ENCODE results near the gene ARVCF.

The ARVCF gene

DNA sequence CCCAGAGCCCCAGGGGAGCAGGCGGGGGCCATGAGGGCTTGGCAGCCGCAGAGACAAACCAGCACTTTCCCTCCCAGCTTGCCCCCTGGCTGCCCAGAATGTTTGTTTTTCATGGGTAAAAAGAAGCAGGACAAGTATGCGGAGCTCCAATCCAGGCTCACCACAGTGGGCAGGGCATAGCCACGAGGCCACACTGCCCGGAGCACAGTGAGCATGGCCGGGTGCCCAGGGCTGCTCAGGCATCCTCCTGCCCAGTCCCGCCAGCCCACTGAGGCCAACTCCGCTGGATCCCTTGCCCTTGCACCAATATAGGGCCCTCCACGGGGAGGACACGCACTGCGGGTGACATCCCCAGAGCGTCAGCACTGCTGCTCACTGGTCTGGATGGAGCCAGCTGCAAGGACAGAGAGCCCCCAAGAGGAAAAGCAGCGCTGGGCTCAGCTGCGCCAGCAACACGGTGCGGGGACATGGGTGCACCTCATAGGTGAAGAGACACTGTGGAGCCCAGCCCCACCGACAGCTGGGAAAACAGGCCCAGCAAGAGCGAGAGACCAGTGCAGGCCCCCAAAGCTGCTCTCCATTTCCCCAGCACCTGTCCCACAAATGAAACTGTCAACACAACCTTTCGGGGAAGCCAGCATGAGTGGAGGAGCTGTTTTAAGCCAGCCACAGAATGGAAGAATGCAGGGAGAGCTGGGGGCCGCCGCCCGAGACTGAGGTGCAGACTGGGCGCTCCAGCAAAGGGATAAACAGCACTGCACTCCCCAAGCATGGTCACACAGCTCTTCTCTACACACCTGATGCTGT lies 24.8 kb downstream of the ARVCF start:
- Mint-ChIP-seq H3K27me3 (no peaks in the 10 kb centered on the region), H3K4me1 (no peaks in the 10 kb centered on the region), H3K9me3 (no peaks in the 10 kb centered on the region), H3K4me3 (no peak overlapping the region), H3K27ac (no peak overlapping the region)
- DNase-seq, result no peak
- no peak for ATAC-seq

DNA sequence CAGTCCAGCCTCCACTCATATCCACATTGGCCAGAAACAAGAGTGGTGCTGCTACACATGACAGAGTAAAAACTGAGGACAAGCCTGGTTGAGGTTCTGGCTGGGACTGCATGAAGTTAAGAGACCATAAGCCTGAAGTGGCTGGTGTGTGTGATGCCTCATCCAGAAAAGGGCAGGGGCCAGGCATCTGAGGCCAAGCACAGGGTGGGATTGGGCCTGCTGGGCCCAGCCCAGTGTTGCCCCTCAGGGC lies 25.3 kb downstream of the ARVCF start:
- no peak overlapping the region for H3K27ac Mint-ChIP-seq
- H3K27me3 Mint-ChIP-seq, result no peaks in the 10 kb centered on the region
- H3K4me1 Mint-ChIP-seq, result no peaks in the 10 kb centered on the region
- no peaks in the 10 kb centered on the region for H3K9me3 Mint-ChIP-seq
- no peak overlapping the region for H3K4me3 Mint-ChIP-seq
- ATAC-seq (no peak), DNase-seq (no peak)

DNA sequence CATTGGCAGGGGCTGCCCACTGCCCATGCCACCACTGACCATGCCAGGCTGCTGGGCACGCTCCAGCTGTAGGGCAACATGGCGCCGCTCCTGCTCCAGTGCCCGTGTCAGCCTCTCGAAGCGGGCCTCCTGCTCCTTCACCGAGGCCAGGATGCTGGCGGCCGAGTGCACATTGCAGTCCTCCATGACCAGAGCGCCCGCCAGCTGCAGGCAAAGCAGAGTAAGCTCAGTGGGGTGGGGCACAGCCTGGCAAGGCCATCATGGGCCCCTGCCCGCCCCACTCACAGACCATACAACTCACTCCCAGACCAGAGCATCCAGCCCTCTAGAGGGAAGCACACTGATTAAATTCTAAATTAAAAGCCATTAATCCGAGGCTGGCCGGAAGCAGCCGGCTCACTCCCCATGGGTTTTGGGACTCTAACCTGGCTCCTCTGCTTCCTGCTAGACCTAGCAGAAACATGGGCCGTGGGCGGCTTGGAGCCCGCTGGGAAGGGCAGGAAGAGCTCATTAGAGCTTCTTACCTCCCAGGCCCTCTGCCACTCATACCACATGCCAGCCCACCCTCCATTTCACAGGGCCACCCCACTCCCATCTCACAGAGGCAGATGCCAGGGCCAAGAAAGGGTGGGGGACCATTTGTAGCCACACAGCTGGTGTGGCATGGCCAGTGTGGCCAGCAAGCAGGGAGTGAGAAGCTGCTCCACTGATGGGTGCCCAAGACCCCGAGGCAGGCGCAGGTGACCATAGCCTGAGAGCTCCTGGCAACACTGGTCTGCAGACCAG lies 25.8 kb downstream of the ARVCF start:
- H3K27me3 Mint-ChIP-seq, result peaks cover 2% of the 10 kb centered on the region
- no peaks in the 10 kb centered on the region for H3K9me3 Mint-ChIP-seq
- H3K4me3 Mint-ChIP-seq, result no peak overlapping the region
- no peaks in the 10 kb centered on the region for H3K4me1 Mint-ChIP-seq
- H3K27ac Mint-ChIP-seq, result no peak overlapping the region
- DNase-seq, result no peak
- no peak for ATAC-seq

DNA sequence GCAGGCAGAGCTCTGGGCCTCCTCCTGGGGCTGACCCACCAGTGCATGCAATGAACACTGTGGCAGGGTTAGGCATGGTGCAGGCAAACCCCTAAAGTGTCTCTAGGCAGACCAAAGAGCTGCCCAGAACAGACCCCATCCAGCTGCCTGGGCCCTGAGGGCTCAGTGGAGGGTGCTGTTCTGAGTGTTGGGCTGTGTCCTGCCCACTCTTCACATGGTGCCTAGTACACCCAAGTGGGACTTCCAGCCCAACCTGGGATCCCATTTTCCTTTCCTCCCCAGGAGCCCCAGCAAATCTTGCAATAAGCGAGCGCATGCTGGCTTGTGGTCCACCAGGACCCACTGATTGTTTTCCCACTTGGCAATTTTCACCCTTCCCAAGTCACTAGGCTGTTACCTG lies 26.4 kb downstream of the ARVCF start:
- ATAC-seq (no peak), DNase-seq (no peak)
- Mint-ChIP-seq H3K4me1 (no peaks in the 10 kb centered on the region), H3K27ac (no peak overlapping the region), H3K9me3 (no peaks in the 10 kb centered on the region), H3K27me3 (peaks cover 9% of the 10 kb centered on the region), H3K4me3 (no peak overlapping the region)

DNA sequence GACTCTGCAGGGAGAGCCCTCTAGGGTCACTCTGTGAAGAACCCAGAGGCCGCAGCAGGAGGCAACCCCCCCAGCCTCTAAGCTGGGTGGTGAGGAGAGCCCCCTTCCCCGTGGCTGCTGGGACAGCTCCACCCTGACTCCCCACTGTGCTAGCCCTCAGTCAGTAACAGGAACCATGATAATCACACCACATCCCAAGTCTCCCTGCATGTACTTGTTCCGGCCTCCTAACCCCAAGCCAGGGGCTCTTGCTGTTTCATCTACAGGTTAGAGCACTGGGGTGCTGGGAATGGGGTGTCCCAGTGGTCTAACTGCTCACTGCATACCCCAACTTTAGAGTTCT lies 26.9 kb downstream of the ARVCF start:
- no peak overlapping the region for H3K4me3 Mint-ChIP-seq

DNA sequence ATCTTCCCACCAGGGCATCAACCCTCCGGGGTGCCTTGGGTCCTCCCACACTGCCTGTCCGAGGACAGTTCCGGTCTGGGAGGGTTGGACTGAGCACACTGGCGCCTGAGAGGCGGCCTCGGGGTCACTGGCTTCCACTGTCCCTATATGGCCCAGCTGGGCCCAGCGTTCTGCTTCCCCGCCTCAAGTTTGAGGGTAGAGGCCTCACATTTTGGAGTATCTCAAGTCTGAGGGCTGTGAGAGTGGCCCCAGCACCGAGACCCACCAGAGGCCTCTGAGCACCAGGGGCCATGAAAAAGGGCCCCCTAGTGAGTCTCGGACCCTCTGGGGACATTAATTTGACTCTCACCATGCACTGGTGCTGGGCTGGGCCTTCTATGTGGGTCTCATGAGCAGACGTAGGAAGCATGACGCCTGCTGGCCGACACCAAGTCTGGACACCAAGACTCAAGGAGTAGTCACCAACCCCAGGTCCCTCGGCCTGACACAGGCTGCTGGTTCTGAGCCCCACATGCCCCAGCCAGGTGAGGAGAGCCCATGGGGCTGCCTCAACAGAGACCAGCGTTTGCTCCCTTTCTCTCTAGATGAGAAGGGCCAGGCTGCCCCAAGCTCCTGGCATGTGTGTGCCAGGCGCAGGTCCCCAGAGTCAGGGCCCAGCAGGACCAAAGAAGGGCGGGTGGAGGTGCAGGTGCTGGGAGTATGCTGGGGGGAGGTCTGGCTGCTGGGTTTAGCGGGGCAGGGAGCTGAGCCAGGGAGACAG lies 27.5 kb downstream of the ARVCF start:
- ATAC-seq (no peak), DNase-seq (no peak)
- no peak overlapping the region for H3K27ac Mint-ChIP-seq
- H3K4me1 Mint-ChIP-seq, result no peaks in the 10 kb centered on the region
- H3K9me3 Mint-ChIP-seq, result no peaks in the 10 kb centered on the region
- H3K27me3 Mint-ChIP-seq, result peaks cover 13% of the 10 kb centered on the region
- H3K4me3 Mint-ChIP-seq, result no peak overlapping the region

More for the DNA sequence above, 26.9 kb downstream of the ARVCF start:
- no peak overlapping the region for H3K27ac Mint-ChIP-seq
- no peaks in the 10 kb centered on the region for H3K9me3 Mint-ChIP-seq
- ATAC-seq (no peak), DNase-seq (no peak)
- H3K27me3 Mint-ChIP-seq, result peaks cover 13% of the 10 kb centered on the region
- no peaks in the 10 kb centered on the region for H3K4me1 Mint-ChIP-seq

DNA sequence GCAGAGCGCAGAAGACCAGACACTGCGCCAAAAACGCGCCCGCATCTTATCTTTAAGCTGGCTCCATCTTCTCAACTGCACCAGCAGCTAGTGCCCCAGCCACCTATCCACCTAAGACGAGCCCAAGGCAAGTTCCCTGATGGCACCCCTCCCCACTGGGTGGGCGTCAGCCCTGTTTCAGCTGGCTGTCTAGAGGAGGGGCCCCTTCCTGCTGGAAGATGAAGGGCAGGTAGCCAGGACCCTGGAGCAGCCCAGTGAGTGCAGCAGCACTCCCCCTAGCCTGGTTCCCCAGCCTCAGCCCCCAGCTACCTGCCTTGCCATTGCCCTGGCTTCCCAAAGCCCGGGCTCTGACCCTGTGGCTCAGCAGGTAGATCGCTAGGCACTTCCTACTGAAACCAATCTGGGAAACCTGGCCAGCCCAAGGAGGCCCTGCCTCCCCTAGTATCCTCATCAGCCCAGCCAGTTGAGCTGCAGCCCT lies 28.3 kb downstream of the ARVCF start:
- Mint-ChIP-seq H3K4me1 (no peaks in the 10 kb centered on the region), H3K27me3 (peaks cover 13% of the 10 kb centered on the region), H3K9me3 (no peaks in the 10 kb centered on the region), H3K4me3 (peak overlapping the region in 1 of 2 donors; percentile 58), H3K27ac (no peak overlapping the region)
- no peak for DNase-seq
- no peak for ATAC-seq

DNA sequence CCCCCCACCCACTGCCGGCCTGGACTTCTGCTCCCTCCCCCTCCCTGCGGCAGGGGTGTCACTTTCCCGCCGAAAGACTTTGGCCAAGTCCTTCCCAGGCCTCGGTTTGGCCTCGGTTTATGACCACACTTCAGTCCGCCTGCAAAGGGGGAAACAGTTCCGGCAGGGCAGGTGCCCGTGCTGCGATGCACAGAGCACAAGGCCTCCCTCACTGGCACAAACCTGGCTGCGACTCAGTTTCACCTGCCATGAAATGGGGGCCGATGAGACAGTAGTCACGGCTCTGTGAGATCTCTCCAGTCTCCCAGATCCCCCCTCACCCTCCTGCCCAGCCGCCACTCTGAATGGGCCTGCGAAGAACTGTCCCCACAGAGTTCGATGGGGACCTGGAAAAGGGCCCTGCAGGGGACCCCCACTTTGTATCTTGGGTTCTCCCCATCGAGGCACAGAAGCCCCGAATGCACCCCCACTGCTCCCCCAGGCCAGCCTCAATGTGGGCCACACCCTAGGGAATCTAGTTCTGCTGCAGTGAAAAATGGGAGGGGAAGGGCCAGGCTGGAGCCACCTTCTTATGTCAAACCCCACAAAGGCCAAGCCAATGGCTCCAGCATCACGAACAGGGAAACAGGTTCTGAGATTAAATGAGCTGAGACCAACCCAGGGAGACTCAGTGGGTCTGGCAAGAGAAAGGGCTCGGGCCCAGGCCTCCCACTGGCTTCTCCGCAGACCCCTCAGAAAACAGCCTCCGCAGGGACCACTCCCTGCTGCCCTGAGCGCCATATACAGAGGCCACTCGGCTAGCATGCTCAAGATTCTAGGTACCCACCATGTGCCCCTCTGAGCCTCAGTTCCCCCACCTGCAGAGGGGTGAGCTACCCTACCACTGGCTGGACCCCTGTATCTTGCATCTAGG lies 29.0 kb downstream of the ARVCF start:
- no peaks in the 10 kb centered on the region for H3K4me1 Mint-ChIP-seq
- DNase-seq (no peak), ATAC-seq (no peak)

DNA sequence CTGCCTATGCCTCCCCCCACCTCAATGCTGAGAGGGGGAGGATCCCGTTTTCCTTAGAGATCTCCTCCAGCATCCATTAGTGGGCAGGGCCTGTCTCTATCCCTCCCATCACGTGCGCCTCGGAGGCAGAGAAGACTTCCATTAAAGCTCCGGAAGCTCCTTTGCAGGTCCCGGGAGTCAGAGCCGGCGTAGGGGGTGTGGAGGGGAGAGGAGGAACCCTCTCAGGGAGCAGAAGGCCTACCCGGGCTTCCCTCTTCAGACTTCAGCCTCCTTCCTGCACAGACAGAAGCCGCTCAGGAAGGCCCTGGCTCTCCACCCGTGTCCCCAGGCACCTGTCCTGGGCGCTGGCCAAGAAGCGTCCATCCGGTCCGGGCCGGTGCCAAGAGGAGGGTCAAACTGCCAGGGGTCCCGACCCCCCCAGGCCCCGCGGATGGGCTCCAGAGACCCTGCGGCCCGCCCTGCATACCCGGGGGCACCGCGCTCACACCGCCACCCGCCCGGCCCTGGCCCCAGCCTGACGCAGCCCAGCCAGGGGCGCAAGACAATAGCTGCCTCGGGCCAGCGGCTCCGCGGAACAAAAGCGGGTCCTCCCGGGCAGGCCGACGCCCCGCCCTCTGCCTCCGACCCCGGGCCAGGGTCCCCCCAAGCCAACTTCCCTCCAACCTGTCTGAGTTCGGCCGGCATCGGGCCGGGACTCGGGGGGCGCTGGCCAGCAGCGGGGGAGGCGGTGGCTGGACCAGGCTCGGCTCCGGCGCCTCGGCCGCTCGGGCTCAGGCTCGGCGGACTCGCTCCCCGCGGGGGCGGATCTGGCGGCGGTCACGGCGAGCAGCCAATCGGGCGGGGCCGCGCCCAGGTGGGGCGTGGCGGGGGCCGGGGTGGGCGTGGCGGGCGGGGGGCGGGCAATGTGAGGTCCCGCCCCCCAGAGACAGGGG lies 29.9 kb downstream of the ARVCF start:
- Mint-ChIP-seq H3K9me3 (no peaks in the 10 kb centered on the region), H3K4me1 (no peaks in the 10 kb centered on the region), H3K27me3 (peaks cover 13% of the 10 kb centered on the region), H3K27ac (no peak overlapping the region), H3K4me3 (peak overlapping the region; percentile 58 to 75)
- DNase-seq (peak; percentile 67 to 71), ATAC-seq (peak; percentile 81)

More for the DNA sequence above, 29.0 kb downstream of the ARVCF start:
- H3K4me3 Mint-ChIP-seq, result peak overlapping the region; percentile 42 to 58
- no peak overlapping the region for H3K27ac Mint-ChIP-seq
- no peaks in the 10 kb centered on the region for H3K9me3 Mint-ChIP-seq
- H3K27me3 Mint-ChIP-seq, result peaks cover 13% of the 10 kb centered on the region

DNA sequence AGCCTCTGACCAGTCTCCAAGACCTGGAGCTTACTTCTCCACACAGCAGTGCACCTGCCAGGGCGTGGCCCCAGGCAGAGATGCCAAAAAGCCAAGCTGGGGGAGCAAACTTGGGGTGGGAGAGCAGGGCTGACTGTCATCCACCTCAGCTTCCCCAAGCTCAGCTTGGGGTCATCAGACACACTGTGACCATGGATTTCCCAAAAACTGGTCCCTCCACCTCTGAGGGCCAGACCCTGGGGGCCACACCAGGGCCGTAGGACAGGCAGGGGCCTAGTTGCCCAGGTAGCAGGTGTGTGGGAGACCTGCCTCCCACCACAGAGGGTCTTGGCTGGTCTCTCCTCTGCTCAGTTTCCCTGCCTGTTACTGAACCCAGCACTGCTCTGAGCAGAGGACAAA lies 30.6 kb downstream of the ARVCF start:
- H3K4me1 Mint-ChIP-seq, result no peaks in the 10 kb centered on the region
- peak; percentile 4 for ATAC-seq
- H3K9me3 Mint-ChIP-seq, result no peaks in the 10 kb centered on the region
- DNase-seq, result no peak
- H3K4me3 Mint-ChIP-seq, result peak overlapping the region in 1 of 2 donors; percentile 75
- no peak overlapping the region for H3K27ac Mint-ChIP-seq
- H3K27me3 Mint-ChIP-seq, result peaks cover 13% of the 10 kb centered on the region

DNA sequence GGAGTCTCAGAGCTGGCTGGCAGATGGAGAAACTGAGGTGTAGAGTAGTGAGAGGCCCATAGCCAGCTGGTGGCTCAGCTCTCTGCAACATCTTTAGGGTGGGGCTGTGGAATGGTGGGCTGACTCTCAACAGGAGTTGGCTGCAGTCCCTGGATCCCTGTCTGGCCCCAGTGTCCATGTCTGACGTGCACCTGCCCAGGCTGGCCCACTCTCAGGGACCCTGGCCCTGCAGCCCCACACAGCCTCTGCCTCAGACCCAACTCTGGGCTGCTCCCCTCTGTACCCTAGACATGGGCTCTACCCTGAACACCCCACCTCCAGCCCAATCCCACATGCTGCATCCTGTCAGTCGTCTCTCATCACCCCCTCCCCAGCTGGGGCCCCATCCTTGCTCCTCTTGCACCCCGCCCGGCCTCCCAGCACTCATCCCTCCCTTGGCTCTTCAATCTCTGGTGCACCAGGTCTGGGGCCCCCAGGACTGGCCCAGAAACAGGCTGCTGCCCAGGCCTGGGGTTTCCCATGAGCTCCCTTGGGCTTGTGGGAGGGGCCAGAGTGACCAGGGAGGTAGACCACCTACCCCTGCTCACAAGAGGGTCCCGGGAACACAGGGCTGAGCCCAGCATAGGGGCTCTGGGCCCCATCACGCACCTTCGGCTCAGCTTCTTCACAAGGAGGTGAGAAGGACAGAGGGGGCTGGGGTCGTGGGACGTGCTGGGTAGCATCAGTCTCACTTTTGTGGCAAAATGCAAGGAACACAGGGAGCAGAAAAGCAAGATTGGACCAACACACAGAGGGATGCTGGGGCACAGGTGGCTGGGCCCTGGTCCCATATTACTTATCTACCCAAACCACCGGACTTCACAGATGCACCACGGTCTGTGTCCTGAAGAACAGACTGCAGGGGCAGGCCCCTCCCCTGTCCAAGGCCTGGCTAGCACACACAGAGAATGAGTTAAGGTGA lies 31.5 kb downstream of the ARVCF start:
- no peak for DNase-seq
- Mint-ChIP-seq H3K4me3 (no peak overlapping the region), H3K9me3 (no peaks in the 10 kb centered on the region), H3K27me3 (peaks cover 13% of the 10 kb centered on the region), H3K4me1 (no peaks in the 10 kb centered on the region), H3K27ac (peak overlapping the region in 1 of 2 donors; percentile 69)
- no peak for ATAC-seq

DNA sequence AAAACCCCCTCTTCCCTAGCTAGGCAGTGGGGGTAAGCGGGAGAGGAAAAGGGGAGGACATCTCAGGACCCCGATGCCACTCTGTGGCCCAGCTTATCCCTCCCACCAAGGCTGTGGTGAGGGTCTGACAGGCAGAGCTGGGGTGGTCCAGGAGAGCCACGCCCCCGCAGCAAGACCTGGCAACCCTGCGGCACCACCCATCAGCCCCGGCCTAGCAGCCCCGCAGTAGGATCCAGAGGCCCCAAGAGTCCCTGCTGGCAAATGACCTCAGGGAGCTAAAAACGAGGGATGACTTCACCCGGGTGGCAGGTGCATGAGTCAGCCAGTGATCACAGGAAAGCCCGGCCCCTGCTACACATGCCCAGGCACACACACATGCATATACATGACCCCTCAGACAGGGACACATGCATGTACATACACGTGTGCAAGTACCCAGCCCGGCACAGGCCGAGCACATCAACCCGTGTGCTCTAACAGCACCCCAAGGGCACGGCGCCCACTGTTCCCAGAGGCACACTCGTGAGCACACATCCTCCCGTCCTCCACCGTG lies 32.3 kb downstream of the ARVCF start:
- DNase-seq (no peak), ATAC-seq (no peak)
- Mint-ChIP-seq H3K27me3 (peaks cover 13% of the 10 kb centered on the region), H3K27ac (no peak overlapping the region), H3K4me1 (no peaks in the 10 kb centered on the region), H3K4me3 (no peak overlapping the region), H3K9me3 (no peaks in the 10 kb centered on the region)

DNA sequence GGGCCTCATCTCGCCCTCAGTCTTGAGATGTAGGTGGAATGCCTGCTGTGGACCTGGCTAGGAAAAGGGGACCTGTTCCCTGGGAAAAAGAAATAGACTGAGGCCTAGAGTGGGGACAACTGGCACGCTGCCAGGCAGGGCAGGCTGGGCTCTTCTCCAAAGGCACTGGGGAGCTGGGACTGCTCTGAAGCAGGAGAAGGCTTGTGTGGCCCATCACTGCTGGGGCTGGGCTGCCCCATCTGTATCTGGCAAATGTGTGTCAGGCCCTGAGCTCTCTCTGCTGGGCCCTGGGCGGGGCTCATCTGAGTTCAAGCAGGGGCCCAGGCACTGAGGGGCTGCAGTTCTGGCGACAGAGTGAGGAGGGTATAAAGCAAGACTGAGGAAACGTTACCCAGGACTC lies 32.9 kb downstream of the ARVCF start:
- Mint-ChIP-seq H3K27me3 (peaks cover 13% of the 10 kb centered on the region), H3K27ac (peak overlapping the region in 1 of 2 donors; percentile 67), H3K4me3 (no peak overlapping the region), H3K9me3 (no peaks in the 10 kb centered on the region), H3K4me1 (no peaks in the 10 kb centered on the region)
- ATAC-seq (no peak), DNase-seq (no peak)

Measured in stimulated activated naive CD8-positive, alpha-beta T cell treated with anti-CD3 and anti-CD28 coated beads, Interleukin-15, amount 100 ng/mL, for 72 hours (primary cell).